Epidermal melanocyte (primary cell): ENCODE data around the gene KRTAP5-1.

Source experiments
- DNase-seq: peaks from one replicate; pipeline ENCODE4 v3.0.0; 2011; ENCODE audit warnings: low spot score; ENCODE audit not compliant: insufficient read length

Gene KRTAP5-1

GRCh38 chr11:1545432-1545831 lies 39.7 kb downstream of the KRTAP5-1 start:
- no peak for DNase-seq

GRCh38 chr11:1544536-1544935 lies 40.5 kb downstream of the KRTAP5-1 start:
- DNase-seq, result no peak

DNA sequence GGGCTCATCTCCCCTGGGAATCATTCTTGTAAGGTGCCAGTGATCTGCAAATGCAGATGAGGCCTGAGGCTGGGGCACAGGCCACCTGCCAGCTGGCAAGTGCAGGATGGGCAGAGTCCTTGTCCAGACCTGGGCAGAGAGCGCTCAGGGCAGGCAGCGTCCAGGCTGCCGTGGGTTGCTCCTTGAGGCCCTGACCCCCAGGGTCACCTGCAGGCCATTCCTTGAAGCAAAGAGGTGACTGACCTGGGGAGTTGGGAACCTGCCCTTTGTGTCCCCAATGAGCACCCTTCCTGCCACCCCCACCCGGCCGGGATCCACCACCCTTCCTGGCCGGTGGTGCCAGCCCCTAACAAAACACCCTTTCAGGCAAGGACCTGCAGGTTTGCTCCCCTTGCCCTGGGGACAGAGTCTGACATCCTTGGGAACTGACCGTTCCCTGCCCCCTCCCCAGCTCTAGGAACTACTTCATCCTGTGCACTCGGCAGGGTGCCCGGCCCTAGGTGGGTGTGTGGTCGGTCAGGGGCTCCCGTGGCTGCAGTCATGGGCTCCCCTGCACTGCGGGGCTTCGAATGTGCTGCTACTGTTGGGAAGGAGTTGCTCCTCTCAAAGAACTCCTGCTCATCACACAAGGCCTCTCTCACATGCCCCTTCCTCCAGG lies 41.3 kb downstream of the KRTAP5-1 start:
- no peak for DNase-seq

DNA sequence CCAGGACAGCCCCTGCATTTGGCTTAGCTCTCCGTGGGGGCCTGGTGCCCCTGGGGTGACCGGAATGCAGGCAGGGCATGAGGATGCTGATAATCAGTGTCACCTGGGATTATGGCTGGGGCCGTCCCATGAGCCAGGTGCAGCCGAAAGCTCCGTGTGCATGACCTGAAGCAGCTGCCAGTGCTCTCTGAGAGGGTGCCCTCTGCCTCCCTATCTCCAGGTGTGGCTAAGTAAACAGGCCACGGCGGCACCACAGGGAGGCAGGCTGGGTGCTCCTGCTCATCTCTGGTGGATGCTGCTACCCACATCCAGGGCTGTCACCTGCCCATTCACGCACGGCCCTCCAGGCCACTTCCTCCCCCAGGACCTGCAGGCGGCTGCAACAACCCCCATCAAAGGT lies 42.8 kb downstream of the KRTAP5-1 start:
- DNase-seq, result no peak

DNA sequence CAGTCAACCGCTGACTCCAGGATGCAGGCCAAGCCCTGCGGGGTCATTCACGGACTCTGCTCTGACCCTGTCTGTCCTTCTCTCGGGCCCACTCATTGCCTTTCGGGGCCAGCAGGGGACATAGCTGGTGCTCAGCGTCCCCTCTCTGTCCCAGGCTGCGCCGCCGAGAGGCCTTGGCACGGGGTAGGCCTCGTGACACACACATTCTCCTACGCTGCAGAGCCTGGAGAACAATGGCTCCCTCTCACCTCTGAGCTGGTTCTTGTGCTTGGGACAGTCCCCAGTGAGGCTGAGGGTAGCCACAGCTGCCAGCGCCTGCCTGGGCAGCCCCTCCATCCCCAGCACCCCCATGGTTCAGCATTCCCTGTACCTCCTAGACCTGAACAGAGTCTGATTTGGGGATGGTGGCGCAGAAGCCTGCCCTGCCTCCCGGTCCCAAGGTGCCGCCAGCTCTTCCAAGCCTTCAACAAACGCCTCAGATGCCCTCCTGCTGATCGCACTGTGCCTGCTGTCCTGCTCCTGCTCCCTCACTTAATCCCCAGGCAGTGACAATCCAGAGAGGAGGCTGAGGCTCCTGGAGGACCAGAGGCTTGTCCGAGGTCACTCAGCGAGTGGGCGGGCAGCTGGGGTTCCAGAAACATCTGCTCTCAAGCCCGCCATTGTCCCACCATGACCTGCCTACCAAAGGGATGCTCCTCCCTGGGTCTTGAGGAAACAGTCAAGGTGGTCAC lies 43.4 kb downstream of the KRTAP5-1 start:
- no peak for DNase-seq

- no peak for DNase-seq
Observed at GRCh38 chr11:1540074-1540473, 45.0 kb downstream of the KRTAP5-1 start.

- DNase-seq, result no peak
Observed at GRCh38 chr11:1538153-1538552, 46.9 kb downstream of the KRTAP5-1 start.

GRCh38 chr11:1536065-1536843 lies 48.8 kb downstream of the KRTAP5-1 start:
- no peak for DNase-seq

GRCh38 chr11:1534682-1535081 lies 50.4 kb downstream of the KRTAP5-1 start:
- no peak for DNase-seq
